Activated CD4-positive, alpha-beta T cell treated with anti-CD3 and anti-CD28 coated beads, Interleukin-2, amount 10 ng/mL, durations not matched to agents 24 days and 14 days (primary cell): ENCODE results near the gene ALG5. TPM values are rescaled to one million over a fixed set of nuclear protein-coding genes. Genes with fewer than 3 reads are reported as not detected.
A peak's percentile ranks its signal among the peaks of the same experiment; 100 is the strongest.

Source experiments
- DNase-seq: peaks from one replicate; pipeline ENCODE4 v3.0.0; 2022
- H3K27ac Mint-ChIP-seq: one replicate; pipeline ENCODE4 v1.8.0; 2022; ENCODE audit warnings: mild to moderate bottlenecking, mixed read lengths
- H3K27me3 Mint-ChIP-seq: one replicate; pipeline ENCODE4 v1.8.0; 2022; ENCODE audit warnings: mixed read lengths
- H3K36me3 Mint-ChIP-seq: one replicate; pipeline ENCODE4 v1.8.0; 2022; ENCODE audit warnings: low read depth, mild to moderate bottlenecking, mixed read lengths
- H3K4me1 Mint-ChIP-seq: one replicate; pipeline ENCODE4 v1.8.0; 2021; ENCODE audit warnings: mixed read lengths
- H3K4me3 Mint-ChIP-seq: one replicate; pipeline ENCODE4 v1.8.0; 2022; ENCODE audit warnings: mild to moderate bottlenecking, moderate library complexity, mixed read lengths
- H3K9me3 Mint-ChIP-seq: one replicate; pipeline ENCODE4 v1.8.0; 2021; ENCODE audit warnings: mixed read lengths
- intact Hi-C: fragments of 100-400 bp; cut with micrococcal nuclease; formaldehyde crosslinking; loops from one replicate; pipeline ENCODE4 v1.15.1; 2023
- total RNA-seq: library from RNA; stranded (reverse); gene quantifications from 2 replicates; pipeline ENCODE4 v1.2.3, GENCODE V29; 2022

The ALG5 gene
- total RNA-seq, 1 donor from 2014 or later, result 53.6 TPM

DNA sequence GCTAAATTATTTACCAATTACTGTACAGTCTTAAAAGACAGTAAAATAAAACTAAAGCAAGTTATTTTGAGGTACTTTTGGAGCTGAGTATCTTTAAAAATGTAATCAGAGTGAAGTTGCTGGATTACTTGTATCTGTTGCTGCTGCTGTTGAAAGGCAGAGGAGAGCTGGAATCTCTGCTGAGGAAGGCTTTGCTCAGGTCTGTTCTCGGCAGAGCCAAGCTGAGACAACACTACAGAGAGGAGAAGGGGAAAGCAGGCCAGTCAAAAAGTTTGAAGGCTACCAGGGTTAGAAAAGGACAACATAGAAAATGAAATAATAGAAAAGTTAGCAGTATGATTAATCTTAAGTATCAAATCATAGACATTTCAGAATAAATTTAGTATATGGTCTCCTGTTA lies 11.3 kb upstream of the ALG5 start:
- Mint-ChIP-seq H3K27ac (no peak overlapping the region), H3K27me3 (no peaks in the 10 kb centered on the region), H3K36me3 (peaks cover 70% of the 10 kb centered on the region), H3K9me3 (no peaks in the 10 kb centered on the region), H3K4me1 (peaks cover 11% of the 10 kb centered on the region), H3K4me3 (no peak overlapping the region)
- intact Hi-C loops, result loop anchor here (2.0 kb wide), 1 partner anchor 16 kb away; no protein-coding TSS in a partner anchor
- DNase-seq, result no peak

DNA sequence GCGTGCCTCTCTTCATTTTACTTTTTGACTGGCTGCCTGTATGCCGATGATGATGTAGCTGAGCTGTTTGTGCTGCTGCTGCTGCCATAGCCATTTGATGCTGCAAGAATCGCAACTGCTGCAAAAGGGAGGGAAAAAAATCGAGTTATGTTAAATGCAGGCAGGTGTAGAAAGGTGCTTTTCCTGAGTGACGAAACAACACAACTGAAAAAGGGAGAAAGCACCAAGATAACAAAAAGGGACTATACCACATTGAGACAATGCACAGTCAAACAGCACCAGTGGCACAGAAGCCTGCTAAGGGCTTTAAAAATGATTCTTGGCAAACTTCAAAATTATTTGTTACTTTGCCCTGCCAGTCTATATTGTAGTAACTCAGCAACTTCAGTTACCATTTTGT lies 10.6 kb upstream of the ALG5 start:
- no peak overlapping the region for H3K4me3 Mint-ChIP-seq
- no peak overlapping the region for H3K27ac Mint-ChIP-seq
- no peak for DNase-seq
- H3K4me1 Mint-ChIP-seq, result peaks cover 10% of the 10 kb centered on the region
- H3K36me3 Mint-ChIP-seq, result peaks cover 68% of the 10 kb centered on the region
- no peaks in the 10 kb centered on the region for H3K27me3 Mint-ChIP-seq
- no peaks in the 10 kb centered on the region for H3K9me3 Mint-ChIP-seq
- intact Hi-C loops, result loop anchor here (2.0 kb wide), 1 partner anchor 17 kb away; no protein-coding TSS in a partner anchor

DNA sequence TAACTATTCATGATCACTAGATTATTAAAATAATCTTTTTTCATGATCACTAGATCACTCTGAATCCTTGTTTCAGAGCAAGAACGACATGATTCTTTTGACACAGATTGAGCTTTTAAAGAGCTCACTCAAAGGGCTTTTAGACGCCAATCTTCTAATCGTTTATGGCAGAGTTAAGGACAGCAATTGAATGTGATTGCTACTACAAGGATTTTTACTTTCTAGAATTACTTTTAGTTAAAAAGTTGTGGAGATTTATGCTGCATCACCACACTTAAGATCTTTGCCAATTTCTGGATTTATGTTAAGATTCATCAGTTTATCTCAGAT lies 2.7 kb upstream of the ALG5 start:
- Mint-ChIP-seq H3K9me3 (no peaks in the 10 kb centered on the region), H3K36me3 (peaks cover 40% of the 10 kb centered on the region), H3K27ac (peak overlapping the region; percentile 100), H3K4me1 (peaks cover 27% of the 10 kb centered on the region), H3K27me3 (no peaks in the 10 kb centered on the region), H3K4me3 (peak overlapping the region; percentile 99)
- intact Hi-C loops, result loop anchor here (5.0 kb wide), 1 partner anchor 570 kb away; the partner anchor contains the start of gene CCNA1
- DNase-seq, result no peak

DNA sequence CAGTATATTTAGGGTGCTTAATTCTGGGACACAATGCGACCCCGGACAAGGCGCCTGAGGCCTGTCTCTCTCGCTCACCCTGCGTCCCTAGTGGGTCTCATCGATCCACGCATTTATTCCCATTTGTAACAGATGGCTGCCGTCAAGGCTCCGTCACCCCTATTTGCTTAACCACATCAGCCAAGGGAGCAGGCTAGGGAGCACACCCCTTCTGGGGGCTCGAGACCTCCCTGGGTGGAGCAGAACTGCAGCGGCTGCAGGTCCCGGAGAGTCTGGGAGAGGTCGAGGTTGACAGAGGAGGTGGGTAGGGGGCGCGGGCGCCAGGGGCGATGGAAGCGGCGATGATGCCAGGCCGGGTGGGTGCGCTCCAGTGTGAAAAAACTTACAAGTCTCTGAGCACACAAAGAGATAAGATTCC lies 507 bp downstream of the ALG5 start:
- Mint-ChIP-seq H3K27me3 (no peaks in the 10 kb centered on the region), H3K9me3 (no peaks in the 10 kb centered on the region)
- intact Hi-C loops, result loop anchor here (1.0 to 10.0 kb wide), 5 partner anchors 61 to 704 kb away; partner anchors contain the start of genes CCDC169, RFXAP, SPART and SUPT20H

DNA sequence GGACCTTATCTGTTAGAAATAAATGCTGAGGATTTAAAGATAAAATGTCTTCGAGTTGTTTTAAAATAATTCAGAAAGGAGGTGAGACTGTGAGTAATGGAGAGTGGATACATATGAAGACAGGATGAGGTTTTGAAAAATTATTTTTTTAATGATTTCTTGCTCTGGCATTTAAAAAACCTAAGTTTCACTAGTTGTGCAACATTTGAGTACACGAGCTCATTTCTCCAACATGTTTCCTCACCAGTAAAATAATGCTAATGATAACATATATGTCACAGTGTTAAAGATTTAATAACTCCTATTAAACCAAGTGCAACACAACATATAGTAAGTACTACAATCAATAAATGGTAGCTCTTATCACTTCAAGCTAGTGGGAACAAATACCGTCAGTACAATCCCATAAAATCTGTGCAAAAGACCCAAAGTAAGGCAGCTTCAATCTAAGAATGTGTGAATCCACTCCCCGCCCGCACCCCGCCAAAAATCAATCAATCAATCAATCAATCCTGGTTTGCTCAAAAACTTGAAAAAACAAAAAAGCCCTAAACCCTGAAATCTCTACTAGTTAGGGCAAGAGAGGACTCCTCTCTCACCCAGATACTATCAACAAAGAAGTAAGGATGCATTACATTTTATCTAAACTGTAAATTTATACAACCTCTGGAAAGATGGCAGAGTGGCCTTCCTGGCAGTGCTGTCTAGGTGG lies 1.3 kb downstream of the ALG5 start:
- peak overlapping the region; percentile 100 for H3K27ac Mint-ChIP-seq
- no peaks in the 10 kb centered on the region for H3K9me3 Mint-ChIP-seq
- H3K27me3 Mint-ChIP-seq, result no peaks in the 10 kb centered on the region
- DNase-seq, result no peak
- peak overlapping the region; percentile 99 for H3K4me3 Mint-ChIP-seq
- H3K36me3 Mint-ChIP-seq, result peaks cover 37% of the 10 kb centered on the region
- intact Hi-C loops, result loop anchor here (2.0 to 10.0 kb wide), 2 partner anchors 651 to 703 kb away; partner anchors contain the start of genes CCDC169 and SPART
- H3K4me1 Mint-ChIP-seq, result peaks cover 31% of the 10 kb centered on the region

More for the DNA sequence above, 507 bp downstream of the ALG5 start:
- Mint-ChIP-seq H3K4me3 (peak overlapping the region; percentile 99), H3K36me3 (peaks cover 38% of the 10 kb centered on the region), H3K27ac (peak overlapping the region; percentile 100), H3K4me1 (peaks cover 31% of the 10 kb centered on the region)
- DNase-seq, result peak; percentile 78

DNA sequence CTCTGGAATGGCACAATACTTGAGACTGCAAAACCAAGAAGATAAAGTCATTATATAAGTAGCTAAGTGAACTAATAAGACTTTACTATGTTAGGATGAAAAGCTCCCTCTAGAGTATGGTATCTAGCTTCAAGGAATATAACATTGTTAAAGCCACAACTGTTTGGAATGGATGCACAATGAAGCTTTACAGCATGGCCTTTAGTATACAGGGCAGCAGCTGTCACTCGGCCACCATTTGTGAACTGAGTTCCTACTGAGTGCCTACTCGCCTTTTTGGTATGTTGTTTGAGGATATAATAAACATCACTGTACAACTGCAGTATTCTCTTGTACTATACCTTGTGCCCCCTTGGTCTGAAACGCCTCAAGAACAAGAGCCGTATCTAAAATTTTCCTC lies 6.8 kb downstream of the ALG5 start:
- Mint-ChIP-seq H3K27me3 (no peaks in the 10 kb centered on the region), H3K36me3 (peaks cover 67% of the 10 kb centered on the region), H3K4me1 (peaks cover 14% of the 10 kb centered on the region), H3K9me3 (no peaks in the 10 kb centered on the region), H3K27ac (no peak overlapping the region), H3K4me3 (no peak overlapping the region)
- intact Hi-C loops, result loop anchor here (10.0 kb wide), 1 partner anchor 698 kb away; the partner anchor contains the start of gene CCDC169
- DNase-seq, result no peak

DNA sequence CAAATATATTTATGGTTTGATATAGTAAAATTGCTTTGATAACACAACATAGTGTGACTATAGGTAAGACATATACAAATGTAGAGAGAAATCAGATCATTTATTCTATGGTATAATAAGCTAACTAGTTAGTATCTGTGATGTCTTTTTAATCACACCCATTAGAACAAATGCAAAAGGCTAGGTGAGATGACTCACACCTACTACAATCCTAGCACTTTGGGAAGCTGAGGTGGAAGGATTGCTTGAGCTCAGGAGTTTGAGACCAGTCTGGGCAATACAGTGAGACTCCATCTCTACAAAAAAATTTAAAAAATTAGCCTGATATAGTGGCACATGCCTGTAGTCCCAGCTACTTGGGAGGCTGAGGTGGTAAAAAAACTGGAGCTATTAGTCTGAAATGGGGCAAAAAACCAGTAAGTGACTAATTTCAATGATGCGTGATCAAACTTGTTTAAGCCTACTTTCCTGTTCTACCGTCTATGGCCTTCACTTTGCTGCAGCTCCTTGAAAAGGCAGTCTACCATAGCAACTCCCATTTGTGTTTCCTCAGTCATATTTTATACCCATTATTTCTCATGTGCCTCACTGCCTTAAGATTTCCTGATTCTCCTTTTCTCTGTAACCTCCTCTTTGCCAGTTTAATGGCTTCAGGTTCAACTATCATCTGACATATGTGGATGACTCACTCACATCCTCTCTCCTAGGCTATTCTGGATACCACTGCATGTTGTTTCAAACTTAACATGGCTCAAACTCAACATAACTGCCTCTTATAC lies 12.5 kb downstream of the ALG5 start:
- Mint-ChIP-seq H3K9me3 (no peaks in the 10 kb centered on the region), H3K36me3 (peaks cover 55% of the 10 kb centered on the region), H3K27ac (no peak overlapping the region), H3K4me3 (no peak overlapping the region), H3K4me1 (peaks cover 4% of the 10 kb centered on the region), H3K27me3 (no peaks in the 10 kb centered on the region)
- DNase-seq, result peak; percentile 40
- intact Hi-C loops, result no loop called here

DNA sequence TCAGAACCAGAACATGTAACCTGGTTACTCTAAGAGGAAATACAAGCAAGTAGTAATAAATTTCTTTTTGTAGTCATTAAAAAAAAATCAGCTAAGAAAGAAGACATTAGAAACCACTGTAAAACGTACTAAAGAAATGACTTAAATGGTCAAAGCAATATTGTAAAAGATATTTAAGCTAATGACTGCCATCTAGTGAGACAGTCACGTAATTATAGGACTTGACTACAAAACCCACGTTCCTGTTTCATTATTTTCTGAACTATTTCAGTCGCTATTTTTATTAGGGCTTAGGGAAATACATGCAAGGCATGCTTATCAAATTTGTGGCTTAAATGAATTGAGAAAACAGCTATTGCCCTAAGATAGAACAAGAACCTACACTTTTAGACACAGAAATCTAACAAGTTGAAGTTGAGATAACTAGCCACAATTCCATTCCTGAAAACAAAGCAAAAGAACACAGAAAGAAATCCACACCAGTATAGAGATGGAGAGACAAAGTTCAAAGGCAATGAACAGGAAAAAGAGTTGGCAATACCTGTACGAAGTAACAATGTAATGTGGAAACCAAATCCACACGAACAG lies 17.9 kb downstream of the ALG5 start:
- H3K4me3 Mint-ChIP-seq, result no peak overlapping the region
- H3K4me1 Mint-ChIP-seq, result peaks cover 4% of the 10 kb centered on the region
- H3K27me3 Mint-ChIP-seq, result no peaks in the 10 kb centered on the region
- H3K36me3 Mint-ChIP-seq, result peaks cover 40% of the 10 kb centered on the region
- intact Hi-C loops, result loop anchor here (1.0 kb wide), 1 partner anchor 123 kb away; no protein-coding TSS in a partner anchor
- peak; percentile 35 for DNase-seq
- no peaks in the 10 kb centered on the region for H3K9me3 Mint-ChIP-seq
- H3K27ac Mint-ChIP-seq, result no peak overlapping the region

DNA sequence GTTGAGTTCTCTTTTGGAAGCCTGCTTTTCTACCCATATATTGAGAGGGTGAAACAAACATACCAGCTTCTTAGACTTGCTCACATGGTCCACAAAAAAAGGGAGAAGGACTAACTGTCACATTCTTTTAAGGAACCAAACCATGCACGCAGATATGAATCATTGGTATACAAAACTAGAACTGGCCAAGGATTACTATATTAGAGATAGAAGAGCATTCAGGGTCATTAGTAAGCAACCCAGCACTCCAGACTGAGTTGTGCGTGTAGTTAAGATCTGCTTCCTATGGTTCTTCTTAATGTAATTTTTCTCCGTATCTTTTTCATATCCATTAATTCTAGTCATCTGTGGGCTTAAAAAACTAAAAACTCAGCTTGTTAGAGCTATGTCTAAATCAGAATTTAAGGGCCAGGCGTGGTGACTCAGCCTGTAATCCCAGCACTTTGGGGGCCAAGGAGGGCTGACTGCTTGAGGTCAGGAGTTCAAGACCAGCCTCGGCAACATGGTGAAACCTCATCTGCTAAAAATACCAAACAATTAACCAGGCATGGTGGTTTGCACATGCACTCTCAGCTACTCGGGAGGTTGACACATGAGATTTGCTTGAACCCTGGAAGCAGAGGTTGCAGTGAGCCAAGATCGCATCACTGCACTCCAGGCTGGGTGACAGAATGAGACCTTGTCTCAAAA lies 19.6 kb downstream of the ALG5 start:
- DNase-seq, result no peak
- Mint-ChIP-seq H3K9me3 (no peaks in the 10 kb centered on the region), H3K27me3 (no peaks in the 10 kb centered on the region), H3K27ac (no peak overlapping the region), H3K36me3 (peaks cover 43% of the 10 kb centered on the region), H3K4me3 (no peak overlapping the region), H3K4me1 (peaks cover 6% of the 10 kb centered on the region)
- intact Hi-C loops, result no loop called here

DNA sequence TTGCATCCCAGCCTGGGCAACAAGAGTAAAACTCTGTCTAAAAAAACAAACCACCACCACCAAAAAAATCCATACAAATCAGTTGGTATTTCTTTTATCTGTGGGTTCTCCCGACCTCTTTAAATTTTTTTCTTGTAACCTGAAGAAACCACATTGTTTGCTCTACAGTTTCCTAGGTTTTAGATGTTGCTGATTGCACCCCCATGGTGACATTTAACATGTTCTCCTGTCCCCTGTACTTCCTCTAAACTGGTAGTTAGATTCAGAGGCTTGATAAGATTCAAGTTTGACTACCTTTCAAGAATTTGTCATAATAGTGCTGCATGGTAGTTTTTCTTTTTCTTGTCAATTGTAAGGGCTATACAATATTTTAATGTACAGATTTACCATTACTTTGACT lies 24.0 kb downstream of the ALG5 start:
- Mint-ChIP-seq H3K4me3 (no peak overlapping the region), H3K36me3 (peaks cover 56% of the 10 kb centered on the region)
- intact Hi-C loops, result no loop called here

DNA sequence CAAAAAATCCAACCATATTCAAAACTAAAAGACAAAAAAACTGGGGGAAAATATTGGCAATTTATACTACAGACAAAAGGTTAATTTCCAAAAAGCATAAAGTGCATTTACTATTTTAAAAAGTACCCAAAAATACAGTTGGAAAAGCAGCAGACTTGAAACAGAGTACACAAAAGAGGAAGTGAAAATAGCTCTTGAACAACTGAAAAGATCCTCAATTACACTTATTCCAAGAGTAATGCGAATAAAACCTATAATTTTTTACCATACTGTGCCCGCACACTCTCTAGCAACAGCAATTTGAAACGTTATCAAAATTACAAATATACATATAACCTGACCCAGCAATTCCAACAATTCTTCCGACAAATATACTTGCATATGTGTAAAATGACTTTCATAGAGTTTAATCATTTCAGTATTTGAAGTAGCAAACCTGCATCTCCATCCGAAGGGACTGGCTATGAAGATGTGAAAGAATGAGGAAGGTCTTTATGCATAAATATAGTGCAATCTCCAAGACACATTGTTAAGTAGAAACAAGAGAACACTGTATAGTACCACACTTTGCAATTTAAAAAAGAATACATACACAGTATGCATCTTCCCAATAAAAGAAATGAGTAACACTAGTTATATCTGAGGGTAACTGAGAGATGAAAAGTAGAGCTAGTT lies 25.4 kb downstream of the ALG5 start:
- Mint-ChIP-seq H3K4me1 (peaks cover 6% of the 10 kb centered on the region), H3K9me3 (no peaks in the 10 kb centered on the region), H3K27ac (no peak overlapping the region), H3K4me3 (no peak overlapping the region), H3K36me3 (peaks cover 53% of the 10 kb centered on the region), H3K27me3 (no peaks in the 10 kb centered on the region)
- intact Hi-C loops, result no loop called here
- no peak for DNase-seq

More for the DNA sequence above, 24.0 kb downstream of the ALG5 start:
- peak; percentile 59 for DNase-seq
- Mint-ChIP-seq H3K27me3 (no peaks in the 10 kb centered on the region), H3K27ac (no peak overlapping the region), H3K9me3 (no peaks in the 10 kb centered on the region), H3K4me1 (peaks cover 6% of the 10 kb centered on the region)

DNA sequence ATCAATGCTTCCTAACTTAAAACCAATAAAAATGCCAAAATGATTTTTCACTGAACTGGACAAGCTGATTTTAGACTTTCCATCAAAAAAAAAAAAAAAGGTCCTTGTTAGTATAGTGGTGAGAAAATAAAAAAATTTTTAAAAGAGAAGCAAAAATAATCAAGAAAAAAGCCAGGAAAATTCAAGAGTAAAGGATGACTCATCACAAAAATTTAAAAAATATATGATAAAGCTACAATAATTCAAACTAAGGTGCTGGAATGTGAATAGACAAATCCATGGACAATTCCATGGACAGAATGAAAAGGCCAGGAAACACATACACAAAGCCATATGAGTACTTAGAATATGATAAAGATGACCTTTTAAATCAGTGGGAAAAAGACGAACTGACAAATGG lies 26.1 kb downstream of the ALG5 start:
- peaks cover 56% of the 10 kb centered on the region for H3K36me3 Mint-ChIP-seq
- no peak overlapping the region for H3K4me3 Mint-ChIP-seq
- no peaks in the 10 kb centered on the region for H3K27me3 Mint-ChIP-seq
- peaks cover 6% of the 10 kb centered on the region for H3K4me1 Mint-ChIP-seq
- no peaks in the 10 kb centered on the region for H3K9me3 Mint-ChIP-seq
- no peak for DNase-seq
- no peak overlapping the region for H3K27ac Mint-ChIP-seq
- intact Hi-C loops, result no loop called here

DNA sequence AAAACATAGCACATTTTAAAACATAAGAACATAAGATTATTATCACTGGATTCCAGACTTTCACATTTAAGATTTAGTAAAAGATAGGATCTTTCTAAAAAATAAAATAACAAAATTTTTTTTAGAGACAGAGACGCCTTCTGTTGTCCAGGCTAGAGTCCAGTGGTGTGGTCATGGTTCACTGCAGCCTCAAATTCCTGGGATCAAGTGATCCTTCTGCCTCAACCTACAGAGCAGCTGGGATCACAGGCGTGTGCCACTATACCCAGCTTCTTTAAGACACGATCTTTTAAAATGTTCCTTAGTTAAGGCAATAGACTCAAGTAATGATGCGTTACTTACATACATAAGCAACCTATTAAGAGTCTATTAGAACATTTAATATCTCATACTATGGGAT lies 32.7 kb downstream of the ALG5 start:
- H3K27me3 Mint-ChIP-seq, result no peaks in the 10 kb centered on the region
- no peaks in the 10 kb centered on the region for H3K9me3 Mint-ChIP-seq
- H3K4me3 Mint-ChIP-seq, result no peak overlapping the region
- DNase-seq, result no peak
- intact Hi-C loops, result no loop called here
- H3K36me3 Mint-ChIP-seq, result peaks cover 45% of the 10 kb centered on the region
- H3K27ac Mint-ChIP-seq, result no peak overlapping the region
- H3K4me1 Mint-ChIP-seq, result peaks cover 8% of the 10 kb centered on the region
